A549 (cell line): Measurements from ENCODE around the gene DRD2.

ENCODE experiments used
- HDAC2 ChIP-seq: fragments of 200-600 bp; sonication (generic); IDR thresholded peaks from 2 replicates; pipeline ENCODE4 v1.6.1; 2016
- JUNB ChIP-seq: fragments of >200 bp; sonication (Bioruptor Twin); formaldehyde crosslinking; IDR thresholded peaks from 2 replicates; pipeline ENCODE4 v1.6.1; 2016
- MAFK ChIP-seq: fragments of 450-650 bp; IDR thresholded peaks from 2 replicates; pipeline ENCODE4 v1.6.1; 2014; ENCODE audit not compliant: partially characterized antibody

- TF ChIP-seq MAFK (no peak), JUNB (no peak), HDAC2 (no peak)
These were observed 73.5 kb downstream of the DRD2 start for GRCh38 chr11:113401718-113402117.
